NCI-H510A (cell line): Measurements from ENCODE around the gene SPINT3.

ENCODE experiments used
- DNase-seq: peaks from one replicate; lab custom pipeline; 2025; lab: John Stamatoyannopoulos, UW

Gene SPINT3

GRCh38 chr20:45515147-45515913 is at the start of gene SPINT3:
Gene SPINT3 (minus strand): TSS chr20:45515622. CDS start chr20:45515608, 14 bp downstream.
- DNase-seq: no peak

GRCh38 chr20:45564760-45565276 is 49.4 kb upstream of the SPINT3 start:
- DNase-seq: no peak

GRCh38 chr20:45555198-45555597 is 39.8 kb upstream of the SPINT3 start:
- no peak for DNase-seq

GRCh38 chr20:45552456-45552855 is 37.0 kb upstream of the SPINT3 start:
- DNase-seq: peak; percentile 62

GRCh38 chr20:45550765-45551164 is 35.3 kb upstream of the SPINT3 start:
- DNase-seq: no peak

- DNase-seq: no peak
These were observed 33.0 kb upstream of the SPINT3 start for GRCh38 chr20:45548410-45548809.

GRCh38 chr20:45547206-45547770 is 31.9 kb upstream of the SPINT3 start, which contains the start of gene EPPIN:
Gene EPPIN (minus strand): TSS chr20:45547401. CDS start chr20:45547357, 44 bp downstream.
- DNase-seq: no peak

- no peak for DNase-seq
These were observed 30.5 kb upstream of the SPINT3 start for GRCh38 chr20:45545754-45546453.

- no peak for DNase-seq
These were observed 29.9 kb upstream of the SPINT3 start for GRCh38 chr20:45545351-45545750.

- no peak for DNase-seq
These were observed 24.0 kb upstream of the SPINT3 start, which contains the start of gene WFDC6 for GRCh38 chr20:45539382-45539781. Gene WFDC6 (minus strand): TSS chr20:45539482. CDS start chr20:45539407, 75 bp downstream.

- no peak for DNase-seq
These were observed 22.9 kb upstream of the SPINT3 start for GRCh38 chr20:45538209-45538799.

- DNase-seq: no peak
These were observed 11.9 kb upstream of the SPINT3 start for GRCh38 chr20:45527294-45527693.

GRCh38 chr20:45523821-45524220 is 8.4 kb upstream of the SPINT3 start:
- no peak for DNase-seq

- DNase-seq: no peak
These were observed 2.9 kb upstream of the SPINT3 start for GRCh38 chr20:45518282-45518681.

GRCh38 chr20:45510242-45510862 is 5.1 kb downstream of the SPINT3 start:
- DNase-seq: no peak

- no peak for DNase-seq
These were observed 6.3 kb downstream of the SPINT3 start for GRCh38 chr20:45509091-45509490.

- DNase-seq: no peak
These were observed 7.1 kb downstream of the SPINT3 start for GRCh38 chr20:45508068-45508886.

- no peak for DNase-seq
These were observed 8.2 kb downstream of the SPINT3 start for GRCh38 chr20:45507011-45507820.

- no peak for DNase-seq
These were observed 9.0 kb downstream of the SPINT3 start for GRCh38 chr20:45506398-45506797.

GRCh38 chr20:45503403-45503802 is 12.0 kb downstream of the SPINT3 start:
- DNase-seq: no peak
